Measurements from ENCODE around the gene NTRK3. TPM values are rescaled to one million over a fixed set of nuclear protein-coding genes. Genes with fewer than 3 reads are reported as not detected.

The NTRK3 gene
- total and polyA plus RNA-seq, 12 donors: 0.45 to 5.6 (median 2.3) TPM

DNA sequence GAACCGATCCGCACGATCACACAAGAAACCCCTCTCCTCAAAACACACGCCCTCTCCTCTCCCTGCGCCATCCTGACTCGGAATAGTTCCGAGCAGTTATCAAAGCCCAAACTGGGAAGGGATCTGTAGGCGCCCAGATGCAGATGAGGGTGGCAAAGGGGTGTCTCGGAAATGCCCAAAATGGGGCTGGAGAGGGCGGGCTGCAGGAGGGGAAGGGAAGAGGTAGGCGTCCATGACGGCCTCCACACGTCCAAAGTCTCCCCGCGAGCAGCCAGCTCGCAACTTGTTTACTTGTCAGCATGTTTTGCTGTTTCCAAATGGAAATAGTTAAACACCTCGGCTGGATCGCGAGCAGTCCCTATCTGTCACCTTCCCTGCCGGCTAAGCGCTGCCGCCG is 1.5 kb downstream of the NTRK3 start:
- peaks cover 0 to 29% (median 14%) of the 10 kb centered on the region in 9 donors for H3K4me1 ChIP-seq
- TF ChIP-seq, protein P1, sequence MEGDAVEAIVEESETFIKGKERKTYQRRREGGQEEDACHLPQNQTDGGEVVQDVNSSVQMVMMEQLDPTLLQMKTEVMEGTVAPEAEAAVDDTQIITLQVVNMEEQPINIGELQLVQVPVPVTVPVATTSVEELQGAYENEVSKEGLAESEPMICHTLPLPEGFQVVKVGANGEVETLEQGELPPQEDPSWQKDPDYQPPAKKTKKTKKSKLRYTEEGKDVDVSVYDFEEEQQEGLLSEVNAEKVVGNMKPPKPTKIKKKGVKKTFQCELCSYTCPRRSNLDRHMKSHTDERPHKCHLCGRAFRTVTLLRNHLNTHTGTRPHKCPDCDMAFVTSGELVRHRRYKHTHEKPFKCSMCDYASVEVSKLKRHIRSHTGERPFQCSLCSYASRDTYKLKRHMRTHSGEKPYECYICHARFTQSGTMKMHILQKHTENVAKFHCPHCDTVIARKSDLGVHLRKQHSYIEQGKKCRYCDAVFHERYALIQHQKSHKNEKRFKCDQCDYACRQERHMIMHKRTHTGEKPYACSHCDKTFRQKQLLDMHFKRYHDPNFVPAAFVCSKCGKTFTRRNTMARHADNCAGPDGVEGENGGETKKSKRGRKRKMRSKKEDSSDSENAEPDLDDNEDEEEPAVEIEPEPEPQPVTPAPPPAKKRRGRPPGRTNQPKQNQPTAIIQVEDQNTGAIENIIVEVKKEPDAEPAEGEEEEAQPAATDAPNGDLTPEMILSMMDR (IDR thresholded peaks at IDR 0.05): no peak
- 5% methylated on average over 23 of the region's 23 CpGs for WGBS, 2 donors
- peaks cover 4 to 79% (median 61%) of the 10 kb centered on the region in 7 donors for H3K27me3 ChIP-seq
- DNase-seq (no peak), ATAC-seq (no peak)
- peak overlapping the region in 9 of 10 donors; percentile 43 to 58 (median 53) for H3K4me3 ChIP-seq
- intact Hi-C loops (cut with DNase I): loop anchor here in 1 of 10 donors (5.0 kb wide), 1 partner anchor 197 kb away; no protein-coding TSS in a partner anchor
- no peak overlapping the region for H3K27ac ChIP-seq
- H3K9me3 ChIP-seq: no peaks in the 10 kb centered on the region
- no peaks in the 10 kb centered on the region for H3K36me3 ChIP-seq

DNA sequence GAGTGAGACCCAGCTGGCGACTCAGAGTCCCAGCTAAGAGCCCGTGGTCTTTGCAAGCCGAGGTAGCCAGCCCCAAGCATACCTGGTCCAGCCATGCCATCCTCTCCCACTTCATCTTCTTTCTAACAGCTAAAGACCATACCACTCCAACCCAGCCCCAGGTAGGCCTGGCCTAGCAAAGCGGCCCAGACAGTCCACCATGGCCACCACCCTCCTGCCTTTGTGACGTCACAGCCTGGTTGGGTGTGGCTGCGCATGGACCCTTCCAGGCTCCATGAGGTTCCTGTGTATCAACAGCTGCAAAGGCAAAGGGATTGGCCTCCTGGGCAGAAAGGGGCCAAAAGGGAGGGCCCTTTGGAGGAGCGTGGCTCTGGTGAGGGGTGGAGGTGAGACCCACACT is 4.1 kb downstream of the NTRK3 start:
- intact Hi-C loops (cut with DNase I): no loop called here
- WGBS, 2 donors: 88 to 91% methylated on average over 7 of the region's 7 CpGs
- no peaks in the 10 kb centered on the region for H3K9me3 ChIP-seq
- no peaks in the 10 kb centered on the region for H3K36me3 ChIP-seq
- H3K4me1 ChIP-seq: peaks cover 0 to 32% (median 9%) of the 10 kb centered on the region in 9 donors
- TF ChIP-seq, protein P1 (IDR thresholded peaks at IDR 0.05): no peak
- DNase-seq (no peak), ATAC-seq (no peak)
- peaks cover 4 to 64% (median 57%) of the 10 kb centered on the region in 7 donors for H3K27me3 ChIP-seq
- H3K27ac ChIP-seq: no peak overlapping the region
- H3K4me3 ChIP-seq: no peak overlapping the region

DNA sequence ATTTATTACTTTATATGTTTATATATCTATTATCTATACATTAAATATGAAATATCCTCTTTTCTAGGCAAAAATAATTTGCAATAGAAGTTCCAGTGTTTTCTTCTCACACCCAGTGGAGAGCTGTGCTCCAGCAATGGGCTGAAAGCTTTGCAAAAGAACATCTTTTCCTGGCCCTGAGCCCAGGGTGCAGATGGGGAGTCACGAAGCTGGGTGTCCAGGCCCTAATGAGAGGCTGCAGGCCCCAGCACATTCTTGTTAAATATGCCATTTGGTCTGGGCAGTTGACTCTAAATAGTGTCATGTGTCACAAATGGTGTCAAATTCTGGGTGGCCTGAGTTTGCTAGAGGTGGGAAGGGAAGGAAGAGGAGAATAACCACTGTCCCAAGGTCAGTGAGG is 5.7 kb downstream of the NTRK3 start:
- Histone ChIP-seq H3K9me3 (no peaks in the 10 kb centered on the region), H3K27me3 (peaks cover 4 to 56% (median 41%) of the 10 kb centered on the region in 7 donors), H3K4me1 (peaks cover 0 to 32% (median 8%) of the 10 kb centered on the region in 9 donors), H3K36me3 (no peaks in the 10 kb centered on the region), H3K4me3 (no peak overlapping the region), H3K27ac (no peak overlapping the region)
- TF ChIP-seq, protein P1 (IDR thresholded peaks at IDR 0.05): no peak
- DNase-seq: no peak
- no peak for ATAC-seq
- 23 to 27% methylated on average over 1 of the region's 1 CpG for WGBS, 2 donors
- intact Hi-C loops (cut with DNase I): no loop called here

DNA sequence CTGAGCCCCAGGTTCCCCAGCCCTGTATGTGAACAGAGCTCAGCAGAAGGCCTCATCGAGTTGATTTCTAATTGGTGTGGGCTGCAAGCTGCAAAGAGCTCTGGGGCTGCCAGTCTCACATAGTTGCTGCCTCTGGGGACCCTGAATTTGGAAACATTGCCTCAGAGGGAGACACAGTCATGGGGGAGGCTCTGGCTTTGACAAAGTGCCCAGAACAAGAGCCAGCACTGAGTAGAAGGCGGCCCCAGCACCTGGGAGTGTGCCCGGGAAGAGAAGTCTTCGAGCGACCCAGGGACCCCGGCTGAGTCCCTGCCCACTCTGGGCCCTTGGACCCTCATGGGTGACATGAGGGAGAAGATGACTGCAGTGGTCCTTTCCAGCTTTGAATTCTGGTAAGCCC is 7.3 kb downstream of the NTRK3 start:
- ATAC-seq (peak in 2 of 8 donors; percentile 17 to 33), DNase-seq (no peak)
- intact Hi-C loops (cut with DNase I): loop anchor here in 8 of 10 donors (5.0 to 10.0 kb wide), 8 partner anchors 208 to 1627 kb away; no protein-coding TSS in a partner anchor
- 79 to 84% methylated on average over 6 of the region's 6 CpGs for WGBS, 2 donors
- Histone ChIP-seq H3K4me1 (peaks cover 0 to 19% (median 8%) of the 10 kb centered on the region in 9 donors), H3K36me3 (no peaks in the 10 kb centered on the region), H3K9me3 (no peaks in the 10 kb centered on the region), H3K27ac (peak overlapping the region in 1 of 10 donors; percentile 33), H3K27me3 (peaks cover 0 to 40% (median 25%) of the 10 kb centered on the region in 7 donors), H3K4me3 (no peak overlapping the region)
- TF ChIP-seq, protein P1 (IDR thresholded peaks at IDR 0.05): no peak
